PC-3 (cell line): ENCODE data around the gene NEU1.

Source experiments
- CTCF ChIP-seq: fragments of 300-600 bp; sonication (generic); conservative IDR thresholded peaks from 2 replicates; pipeline ENCODE4 v1.5.1; 2017; ENCODE audit warnings: antibody characterized with exemption, low read depth, mild to moderate bottlenecking, low read length
- EZH2 ChIP-seq: fragments of 300-600 bp; sonication (generic); IDR thresholded peaks from one replicate; pipeline ENCODE4 v1.6.1; 2017; ENCODE audit warnings: antibody characterized with exemption, mild to moderate bottlenecking, low read length; ENCODE audit not compliant: unreplicated experiment

DNA sequence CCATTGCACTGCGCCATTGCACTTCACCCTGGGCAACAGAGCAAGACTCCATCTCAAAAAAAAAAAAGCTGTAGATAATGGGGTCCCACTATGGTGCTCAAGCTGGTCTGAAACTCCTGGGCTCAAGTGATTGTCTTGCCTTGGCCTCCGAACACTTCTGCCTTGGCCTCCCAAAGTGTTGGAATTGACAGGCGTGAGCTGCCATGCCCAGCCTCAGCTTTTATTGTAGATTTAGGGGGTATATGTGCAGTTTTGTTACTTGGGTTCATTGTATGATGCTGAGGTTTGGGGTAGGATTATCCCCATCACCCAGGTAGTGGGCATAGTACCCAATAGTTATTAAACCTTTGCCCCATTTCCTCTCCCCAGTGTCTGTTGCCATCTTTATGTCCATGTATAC, 23.7 kb downstream of the NEU1 start:
- TF ChIP-seq CTCF = no peak
- TF ChIP-seq EZH2 = no peak
